DMS153 (cell line): Measurements from ENCODE around the gene MBD4.
"Not testable (repeated sequence)": the region's sequence is repeated elsewhere in the genome, so short reads cannot be mapped to it uniquely, and the experiment has no call there.

Source experiments
- DNase-seq: peaks from one replicate; lab custom pipeline; 2025; lab: John Stamatoyannopoulos, UW

MBD4 gene

DNA sequence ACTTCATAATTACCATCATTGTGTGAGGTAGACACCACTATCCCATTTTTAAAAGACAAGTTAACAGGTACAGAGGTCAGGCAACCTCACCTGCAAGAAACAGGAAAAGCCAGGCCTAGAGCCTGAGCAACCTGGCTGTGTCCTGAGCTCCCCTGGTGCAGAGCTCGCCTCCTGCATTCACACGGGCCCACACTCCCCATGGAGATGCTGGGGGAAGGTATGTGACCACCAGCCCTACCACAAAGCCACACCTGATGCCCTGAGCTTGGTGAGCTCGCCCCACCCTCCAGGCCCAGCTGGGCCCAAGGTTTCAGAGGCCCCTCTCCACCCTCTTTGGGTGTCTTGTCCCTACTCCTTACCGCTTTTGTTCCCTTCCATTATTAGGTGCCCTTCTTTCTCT, 10.1 kb downstream of the MBD4 start:
- no peak for DNase-seq

DNA sequence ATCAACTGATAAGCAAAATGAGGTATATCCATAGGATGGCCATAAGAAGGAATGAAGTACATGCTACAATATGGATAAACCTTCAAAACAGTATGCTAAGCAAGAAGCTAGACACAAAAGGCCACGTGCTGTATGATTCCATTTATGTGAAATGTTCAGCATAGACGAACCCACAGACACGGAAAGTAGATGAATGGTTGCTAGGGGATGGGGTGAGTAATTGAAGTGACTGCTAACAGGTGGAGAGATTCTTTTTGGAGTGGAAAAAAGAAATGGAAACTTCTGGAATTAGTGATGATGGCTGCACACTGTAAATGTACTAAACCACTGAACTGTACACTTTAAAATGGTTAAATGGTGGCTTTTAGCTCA, 10.7 kb downstream of the MBD4 start:
- peak; percentile 43 for DNase-seq

DNA sequence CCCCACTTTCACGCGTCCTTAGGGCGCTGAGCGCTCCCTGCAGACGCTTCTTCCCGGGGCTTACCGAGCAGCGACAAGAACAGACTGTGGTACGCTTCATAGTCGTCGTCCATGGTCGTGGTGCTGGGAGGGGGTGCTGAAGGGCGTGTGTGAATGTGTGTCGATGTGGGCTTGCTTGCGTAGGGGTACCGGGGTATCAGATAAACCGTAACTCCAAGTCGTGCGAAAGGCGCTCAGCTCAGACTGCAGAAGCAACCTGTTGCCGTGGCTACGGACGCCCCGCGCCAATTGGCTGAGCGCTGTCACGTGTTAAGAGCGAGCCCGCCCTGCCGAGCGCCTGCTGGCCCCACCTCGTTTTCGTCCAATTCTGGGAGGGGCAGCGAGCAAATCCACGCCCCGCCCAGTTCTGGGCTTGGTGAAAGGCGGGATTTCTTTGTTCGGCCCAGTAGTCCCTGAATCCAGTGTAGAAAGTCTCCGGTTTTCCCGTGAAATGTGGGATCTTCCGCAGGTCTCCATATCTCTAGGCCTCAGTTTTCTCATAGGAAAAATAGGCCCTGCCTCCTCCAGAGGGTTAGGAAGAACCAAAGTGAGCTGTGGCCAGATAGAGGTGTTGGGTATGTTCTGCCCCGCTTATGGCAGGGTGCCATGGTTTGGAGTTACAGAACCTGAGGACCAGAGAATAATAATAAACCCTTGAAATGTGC, 11.2 kb downstream of the MBD4 start, which contains the start of gene EFCAB12:
Gene EFCAB12, minus strand, starts transcription at position 261 of the 704 bp plus-strand sequence. Its CDS starts 148 bp downstream, at position 113.
- peak; percentile 86 for DNase-seq

DNA sequence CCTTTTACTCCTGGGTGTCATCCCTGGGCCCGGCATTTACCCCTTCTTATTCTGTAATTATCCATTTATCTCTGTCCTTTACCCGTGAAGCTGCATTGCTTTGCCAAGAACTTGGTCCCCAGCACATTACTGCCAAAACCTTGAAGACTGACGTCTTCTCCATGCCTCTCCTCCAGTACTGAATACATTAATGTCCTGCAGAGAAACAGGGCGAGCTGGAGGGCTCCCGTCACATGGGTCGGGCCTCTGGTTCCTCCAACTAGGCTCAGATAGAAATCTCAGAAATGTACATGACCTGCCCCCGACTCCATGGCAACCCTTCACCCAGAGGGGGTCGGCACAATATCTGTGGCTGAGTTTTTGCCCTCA, 11.8 kb downstream of the MBD4 start:
- DNase-seq = no peak

DNA sequence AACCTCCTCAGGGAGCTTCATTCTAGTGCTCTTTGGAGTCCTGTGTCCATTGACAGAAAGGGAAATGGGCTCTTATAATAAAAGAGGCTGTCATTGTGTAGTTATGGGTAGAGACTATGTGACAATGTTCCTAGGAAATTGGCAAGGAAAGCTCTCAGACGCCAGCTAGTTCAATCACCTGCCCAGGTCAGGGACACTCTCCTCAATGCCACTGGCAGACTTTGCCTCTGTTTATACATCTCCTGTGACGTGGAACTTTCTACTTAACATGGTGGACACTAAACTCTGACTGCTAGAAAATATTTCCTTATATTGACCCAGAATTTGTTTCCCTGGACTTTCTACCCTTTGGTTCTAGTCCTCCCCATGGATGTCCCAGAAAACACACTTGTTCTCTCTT, 14.1 kb downstream of the MBD4 start:
- no peak for DNase-seq

DNA sequence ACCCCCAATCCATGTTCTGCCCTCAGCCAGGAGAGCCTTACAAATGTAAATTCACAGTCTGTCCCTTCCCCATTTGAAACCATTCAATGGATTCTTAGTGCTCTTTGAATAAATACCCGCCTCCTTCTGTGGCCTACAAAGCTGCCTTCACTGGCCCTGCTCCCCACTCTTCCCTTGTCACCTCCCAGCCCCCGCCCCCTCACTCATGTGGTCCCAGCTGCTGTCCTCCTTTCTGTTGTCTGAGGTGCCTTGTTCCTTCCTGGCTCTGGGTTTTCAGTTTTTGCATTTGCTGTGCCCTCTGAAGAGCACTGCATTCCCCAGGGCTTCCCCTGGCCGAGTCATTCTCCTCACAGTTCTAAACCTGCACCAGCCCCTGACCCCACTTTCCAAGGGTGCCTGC, 14.5 kb downstream of the MBD4 start:
- no peak for DNase-seq

DNA sequence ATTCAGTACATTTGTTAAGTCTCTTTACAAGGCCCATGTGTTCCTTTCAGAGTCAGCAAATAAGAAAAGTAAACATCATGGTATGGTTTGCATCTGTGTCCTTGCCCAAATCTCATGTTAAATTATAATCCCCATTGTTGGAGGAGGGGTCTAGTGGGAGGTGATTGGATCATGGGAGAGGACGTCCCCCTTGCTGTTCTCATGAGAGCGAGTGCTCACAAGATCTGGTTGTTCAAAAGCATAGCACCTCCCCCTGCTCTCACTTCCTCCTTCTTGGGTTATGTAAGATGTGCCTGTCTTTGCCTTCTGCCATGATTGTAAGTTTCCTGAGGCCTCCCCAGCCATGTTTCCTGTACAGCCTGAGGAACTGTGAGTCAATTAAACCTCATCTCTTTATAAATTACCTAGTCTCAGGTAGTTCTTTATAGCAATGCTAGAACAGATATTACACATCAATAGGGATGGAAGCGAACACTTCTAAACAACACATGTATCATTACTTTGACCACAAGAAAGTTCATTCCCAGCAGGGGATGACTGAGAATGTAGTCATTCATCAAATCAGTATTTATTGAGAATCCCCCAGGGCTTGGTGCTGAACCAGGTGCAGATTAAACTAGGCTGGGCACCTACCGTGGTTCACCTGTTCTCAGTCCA, 15.4 kb downstream of the MBD4 start:
- no peak for DNase-seq

DNA sequence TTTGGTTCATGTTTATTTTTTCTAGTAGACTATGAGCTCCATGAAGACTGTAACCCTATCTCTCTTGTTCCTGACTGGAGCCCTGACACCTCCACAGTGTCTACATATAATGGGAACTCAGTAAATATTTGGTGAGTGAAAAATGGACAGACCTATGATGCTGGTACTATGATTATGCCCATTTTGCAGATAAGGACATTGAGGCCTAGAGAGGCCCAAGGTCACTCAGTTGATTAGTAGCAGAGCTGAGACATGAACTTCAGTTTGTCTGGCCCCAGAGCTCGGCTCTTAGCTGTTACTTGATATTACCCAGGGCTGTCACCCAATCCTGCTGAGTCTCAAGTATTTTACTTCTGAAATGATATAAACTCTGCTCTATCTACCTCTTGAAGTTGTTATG, 16.9 kb downstream of the MBD4 start:
- DNase-seq = no peak

DNA sequence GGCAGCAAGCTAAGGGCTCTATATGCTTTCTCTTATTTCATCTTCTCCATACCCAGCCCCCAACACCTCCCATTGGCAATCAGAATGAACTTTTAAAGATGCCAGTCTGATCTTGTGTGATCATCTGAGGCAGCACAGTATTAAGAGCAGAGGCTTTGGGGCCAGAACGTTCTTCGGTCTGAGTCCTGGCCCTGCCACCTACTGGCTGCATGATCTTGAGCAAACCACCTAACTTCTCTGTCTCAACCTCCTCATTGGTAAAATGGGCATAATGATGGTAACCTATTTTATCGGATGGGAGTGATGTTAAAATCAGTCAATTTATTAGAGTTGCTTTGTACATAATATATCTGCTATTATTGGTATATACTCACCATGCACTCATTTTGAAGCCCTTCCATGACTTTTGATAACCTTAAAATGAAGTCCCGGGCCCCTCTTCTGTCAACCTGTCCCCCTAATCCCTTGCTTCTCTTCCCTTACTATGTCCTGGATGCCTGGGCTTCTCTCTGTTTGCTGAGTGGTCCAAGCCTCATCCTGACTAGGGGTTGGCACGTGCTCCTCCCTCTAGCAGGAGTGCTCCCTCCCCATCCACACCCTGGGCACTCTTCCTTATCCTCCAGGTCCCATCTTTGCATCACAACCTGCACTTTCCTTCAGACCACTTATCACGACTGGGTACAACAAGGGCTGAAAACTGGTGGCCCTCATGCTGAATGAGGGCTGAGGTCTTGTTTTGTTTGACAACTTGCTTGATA, 17.6 kb downstream of the MBD4 start:
- no peak for DNase-seq

DNA sequence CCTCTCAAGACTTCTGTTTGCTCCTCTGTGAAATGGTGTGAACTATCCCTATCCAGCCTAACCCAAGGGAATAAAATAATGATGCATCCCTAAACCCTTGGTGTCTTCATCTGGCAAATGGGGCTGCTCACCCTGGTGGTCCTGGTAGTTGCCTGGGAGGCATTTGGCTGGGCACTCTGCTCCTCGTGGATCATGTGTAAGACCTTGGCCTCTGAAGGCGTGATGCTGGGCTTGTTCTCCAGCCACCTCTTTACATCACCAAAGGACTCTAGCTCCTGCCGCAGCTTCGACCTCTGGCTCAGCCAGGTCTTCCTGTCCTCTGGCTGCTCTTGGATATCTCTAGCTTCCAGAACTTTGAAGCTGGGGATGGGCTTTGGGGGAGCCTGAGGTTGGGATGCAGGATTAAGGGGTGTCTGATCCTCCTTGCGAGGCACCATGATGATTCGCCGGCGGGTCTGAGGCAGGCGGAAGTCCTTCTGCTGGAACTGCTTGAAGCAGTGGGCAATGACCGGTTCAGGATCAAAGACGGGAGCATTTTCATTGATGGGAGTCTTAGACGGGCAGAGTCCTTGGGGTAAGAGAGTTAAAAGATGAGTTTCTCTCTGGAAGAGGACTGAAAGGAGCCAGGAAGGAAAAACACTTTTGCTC, 18.4 kb downstream of the MBD4 start:
- no peak for DNase-seq

DNA sequence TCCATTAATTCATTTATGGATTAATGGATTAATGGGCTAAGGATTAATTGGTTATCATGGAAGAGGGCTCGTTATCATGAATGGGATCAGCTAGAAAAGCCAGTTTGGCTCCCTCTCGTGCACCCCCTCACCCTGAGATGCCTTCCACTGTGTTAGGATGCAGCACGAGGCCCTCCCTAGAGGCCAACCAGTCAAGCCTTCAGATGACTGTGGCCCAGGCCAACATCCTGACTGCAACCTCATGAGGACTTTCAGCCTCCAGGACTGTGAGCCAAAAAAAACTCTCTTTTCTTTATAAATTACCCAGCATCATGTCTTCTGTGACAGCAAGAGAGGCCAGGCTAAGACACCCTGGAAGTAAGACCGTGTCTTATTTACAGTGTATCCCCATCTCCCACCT, 20.3 kb downstream of the MBD4 start:
- no peak for DNase-seq

DNA sequence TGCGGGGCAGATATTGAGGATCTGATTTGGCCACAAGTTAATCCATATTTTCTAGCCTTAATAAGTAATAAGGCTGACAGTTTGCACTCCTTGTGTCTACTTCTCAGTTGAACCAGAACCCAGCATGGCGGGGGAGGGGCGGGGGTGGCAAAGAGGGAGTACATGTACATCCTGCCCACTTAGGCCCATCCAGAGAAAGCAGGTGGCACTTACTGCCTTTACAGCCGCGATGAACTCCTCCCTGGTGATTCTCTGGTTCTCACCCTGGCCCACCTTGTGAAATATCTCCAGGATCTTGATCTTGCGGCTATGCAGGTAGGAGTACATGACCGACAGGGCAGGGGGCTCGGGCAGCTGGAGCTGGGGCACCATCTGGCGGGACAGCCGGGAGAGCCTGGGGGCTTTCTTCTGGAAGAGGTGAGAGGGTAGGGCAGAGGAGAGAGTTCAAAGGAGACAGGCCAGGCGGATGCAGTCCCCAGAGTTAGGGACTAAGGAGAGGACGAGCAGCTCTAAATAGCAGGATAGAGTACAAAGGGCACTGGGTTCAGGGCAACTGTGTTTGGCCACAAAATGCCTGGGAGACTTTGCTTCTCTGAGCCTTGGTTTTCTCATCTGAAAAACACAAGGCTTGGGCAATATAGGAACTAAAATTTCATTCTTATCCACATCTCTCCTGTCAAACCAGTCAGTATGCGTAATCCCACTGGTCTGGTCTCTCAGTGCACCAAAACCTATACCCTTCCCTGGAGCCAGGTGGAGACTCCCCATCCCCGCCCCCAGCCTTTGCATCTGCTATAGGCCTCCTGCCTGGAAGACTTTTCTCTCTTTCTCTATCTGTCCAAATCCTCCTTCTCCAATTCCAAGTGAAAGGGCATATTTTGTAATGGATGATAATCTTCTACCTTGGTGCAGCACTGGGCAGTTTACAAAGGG, 21.4 kb downstream of the MBD4 start:
- DNase-seq = no peak

DNA sequence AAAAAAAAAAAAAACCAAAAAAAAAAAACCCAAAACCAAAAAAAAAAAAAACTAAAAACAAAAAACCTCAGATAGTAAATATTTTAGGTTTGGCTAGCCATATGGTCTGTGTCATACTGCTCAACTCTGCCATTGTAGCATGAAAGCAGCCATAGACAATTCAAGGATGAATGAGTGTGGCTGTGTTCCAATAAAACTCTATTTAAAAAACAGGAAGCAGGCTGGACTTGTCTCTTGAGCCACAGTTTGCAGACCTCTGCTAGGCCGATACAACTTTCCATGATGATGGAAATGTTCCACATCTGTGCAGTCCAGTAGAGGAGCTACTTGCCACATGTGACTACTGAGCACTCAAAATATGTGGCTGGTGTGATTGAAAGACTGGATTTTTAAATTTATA, 22.4 kb downstream of the MBD4 start:
- no peak for DNase-seq

DNA sequence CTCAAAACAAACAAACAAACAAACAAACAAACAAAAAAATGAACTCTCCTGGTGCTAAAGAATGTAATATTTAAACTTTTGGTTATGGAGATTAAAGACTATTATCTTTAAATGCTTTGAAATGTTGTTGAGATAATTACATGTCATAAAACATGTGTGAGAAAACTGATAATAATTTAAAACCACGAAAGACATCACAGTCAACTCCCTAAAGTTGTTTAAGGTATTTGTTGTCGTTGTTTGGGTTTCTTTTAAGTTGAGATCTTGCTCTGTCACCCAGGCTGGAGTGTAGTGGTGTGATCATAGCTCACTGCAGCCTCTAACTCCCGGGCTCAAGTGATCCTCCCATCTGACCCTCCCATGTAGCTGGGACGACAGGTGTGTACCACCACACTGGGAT, 23.3 kb downstream of the MBD4 start:
- no peak for DNase-seq

DNA sequence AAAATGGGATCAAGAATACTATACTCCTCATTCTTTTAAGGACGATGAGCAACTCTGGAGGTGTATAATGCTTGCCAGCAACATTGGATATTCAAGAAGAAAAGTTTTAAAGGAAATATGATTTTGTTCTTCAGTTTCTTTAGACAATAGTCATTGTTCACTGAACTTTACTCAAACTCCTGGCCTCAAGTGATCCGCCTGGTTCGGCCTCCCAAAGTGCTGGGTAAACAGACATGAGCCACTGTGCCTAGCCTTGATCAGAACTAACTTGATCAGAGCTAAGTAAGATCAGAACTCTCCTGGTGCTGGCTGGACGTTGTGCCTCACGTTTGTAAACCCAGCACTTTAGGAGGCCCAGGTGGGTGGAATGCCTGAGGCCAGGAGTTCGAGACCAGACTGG, 23.9 kb downstream of the MBD4 start:
- no peak for DNase-seq

DNA sequence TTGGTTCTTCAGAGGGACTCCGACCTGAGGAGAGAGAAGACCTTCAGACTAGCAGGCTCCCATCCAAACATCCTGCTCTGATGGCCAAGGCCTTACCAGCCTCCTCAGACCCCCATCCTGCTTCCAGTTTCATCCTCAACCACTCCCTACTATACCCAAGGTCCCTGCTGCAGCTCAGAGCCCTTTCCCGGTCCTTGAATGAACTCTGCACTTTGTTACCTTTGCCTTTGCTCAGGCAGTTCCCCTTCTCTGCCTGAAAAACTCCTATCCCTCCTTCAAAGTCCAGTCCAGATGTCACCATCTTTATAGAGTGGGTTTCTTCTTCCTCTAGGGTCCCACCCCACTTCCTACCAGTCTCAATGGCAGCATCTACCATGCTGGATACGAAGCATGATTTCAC, 24.4 kb downstream of the MBD4 start:
- no peak for DNase-seq

DNA sequence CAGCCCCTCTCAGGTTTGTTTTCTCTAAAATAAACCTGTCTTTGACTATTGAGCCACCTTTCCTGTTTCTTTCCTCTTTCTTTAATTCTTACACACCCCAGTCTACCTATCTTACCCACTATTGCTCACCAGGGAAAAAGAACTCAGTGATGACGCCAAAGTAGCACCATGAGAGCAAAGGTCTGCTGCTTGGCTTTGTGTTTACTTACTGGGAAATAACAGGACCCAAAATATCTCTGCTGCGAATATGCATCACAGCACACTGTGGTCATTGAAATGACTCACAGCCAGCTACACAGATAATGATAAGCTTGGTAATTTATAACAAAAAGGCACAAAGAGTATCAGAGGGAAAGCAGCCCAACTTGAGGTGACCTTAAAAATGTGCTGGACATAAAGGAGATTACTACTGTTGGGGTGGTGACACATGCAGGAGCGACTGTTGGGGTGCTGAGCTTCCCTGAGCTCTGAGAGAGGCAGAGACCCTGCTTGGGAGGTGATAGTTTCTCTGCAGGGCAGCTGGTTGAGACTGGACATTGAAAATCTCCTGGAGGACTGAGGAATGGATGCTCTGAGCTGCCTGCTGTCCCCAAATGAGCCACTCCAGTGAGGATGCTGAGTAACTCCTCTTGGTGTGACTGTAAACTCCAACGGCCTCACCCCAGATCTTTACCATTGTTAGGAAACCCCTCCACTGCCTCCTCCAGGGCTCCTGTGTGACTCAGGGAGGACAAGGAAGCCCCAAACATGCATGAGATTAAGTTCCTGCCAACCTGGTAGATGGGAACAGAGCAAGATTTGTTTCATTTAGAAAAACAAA, 25.9 kb downstream of the MBD4 start:
- no peak for DNase-seq

DNA sequence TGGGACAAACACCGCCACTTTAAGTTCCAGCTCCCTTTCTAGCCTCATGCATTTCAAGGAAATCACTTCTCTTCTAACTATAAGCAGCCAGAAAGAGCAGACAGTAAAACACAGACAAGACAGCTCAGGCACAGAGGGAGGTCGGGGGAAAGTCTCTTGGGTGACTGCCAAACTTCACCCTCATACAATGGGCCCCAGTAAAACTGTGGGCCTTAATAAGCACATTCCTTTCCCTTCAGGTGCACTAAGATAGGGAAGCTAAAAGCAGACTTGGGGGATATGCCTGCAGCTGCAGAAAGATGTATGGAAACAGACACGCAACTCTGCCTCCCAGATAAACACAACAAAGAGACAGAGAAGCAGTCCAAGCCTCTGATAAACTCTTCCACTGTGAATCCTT, 26.5 kb downstream of the MBD4 start:
- not testable (repeated sequence) for DNase-seq

DNA sequence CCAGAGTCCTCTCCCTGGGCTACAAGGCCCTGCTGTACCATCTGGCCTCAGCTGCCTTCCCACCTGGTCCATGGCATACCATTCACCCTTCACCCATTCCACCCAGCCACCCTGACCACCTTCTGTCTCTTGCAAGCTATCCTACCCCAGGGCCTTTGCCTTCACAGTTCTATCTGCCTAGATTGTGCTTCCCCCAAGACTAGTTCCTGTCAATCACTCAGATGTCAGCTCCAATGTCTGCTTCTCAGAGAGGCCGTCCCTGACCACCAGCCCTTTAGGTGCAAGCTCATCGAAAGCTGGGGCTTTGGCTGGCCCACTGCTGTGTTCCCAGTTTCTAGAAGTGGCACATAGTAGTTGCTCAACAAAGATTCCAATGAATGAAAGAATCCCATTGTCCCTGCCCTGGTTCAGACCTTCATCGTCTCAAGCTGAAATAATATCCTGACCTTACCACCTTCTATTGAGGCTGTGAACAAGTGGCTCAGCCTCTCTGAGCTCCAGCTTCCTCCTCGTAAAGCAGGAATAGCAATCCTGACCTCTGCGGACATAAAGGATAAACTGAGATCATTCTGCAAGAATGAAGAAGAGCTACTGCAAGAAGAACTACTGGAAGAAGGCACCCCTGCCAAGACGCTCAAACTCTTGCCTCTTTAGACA, 27.1 kb downstream of the MBD4 start:
- no peak for DNase-seq

DNA sequence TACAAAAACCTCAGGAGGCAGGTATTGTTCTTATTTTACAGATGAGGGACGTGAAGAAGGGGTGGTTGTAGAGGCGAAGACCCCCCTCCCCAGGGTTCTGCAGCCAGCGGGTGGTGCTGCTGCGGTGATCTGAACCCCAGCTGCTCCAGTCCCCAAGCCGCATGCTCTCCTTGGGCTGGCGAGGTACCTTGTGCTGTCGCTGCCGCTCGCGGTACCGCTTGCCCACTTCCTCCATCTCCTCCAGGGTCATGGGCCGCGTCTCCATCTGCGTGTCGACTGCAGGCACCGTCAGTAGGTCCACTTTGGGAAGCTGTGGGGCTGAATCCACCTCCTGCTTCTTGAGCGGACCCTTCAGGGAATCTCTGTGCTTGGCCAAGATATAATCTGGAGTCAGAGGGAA, 28.8 kb downstream of the MBD4 start:
- DNase-seq = no peak
